Ammon's horn (tissue), 1 donor: ENCODE data around the gene PLLP.
"Not testable (repeated sequence)": the region's sequence is repeated elsewhere in the genome, so short reads cannot be mapped to it uniquely, and the experiment has no call there.

Source experiments
- DNase-seq: peaks from one replicate; pipeline ENCODE4 v3.0.0-alpha.2; 2016; ENCODE audit warnings: low spot score

The PLLP gene

DNA sequence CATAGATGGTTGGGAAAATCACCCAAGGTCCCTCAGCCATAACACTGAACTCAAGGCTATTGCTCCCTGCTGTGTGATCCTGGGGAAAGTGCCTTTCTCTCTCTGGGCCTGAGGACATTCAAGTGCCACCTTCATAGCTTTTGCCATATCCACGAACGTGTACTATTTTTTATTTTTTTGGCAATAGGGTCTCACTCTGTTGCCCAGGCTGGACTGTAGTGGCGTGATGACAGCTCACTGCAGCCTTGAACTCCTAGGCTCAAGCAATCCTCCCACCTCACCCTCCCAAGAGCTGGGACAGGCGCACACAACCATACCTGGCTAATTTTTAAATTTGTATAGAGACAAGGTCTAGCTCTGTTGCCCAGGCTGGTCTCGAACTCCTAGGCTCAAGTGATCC lies 10.6 kb downstream of the PLLP start:
- DNase-seq, result no peak

DNA sequence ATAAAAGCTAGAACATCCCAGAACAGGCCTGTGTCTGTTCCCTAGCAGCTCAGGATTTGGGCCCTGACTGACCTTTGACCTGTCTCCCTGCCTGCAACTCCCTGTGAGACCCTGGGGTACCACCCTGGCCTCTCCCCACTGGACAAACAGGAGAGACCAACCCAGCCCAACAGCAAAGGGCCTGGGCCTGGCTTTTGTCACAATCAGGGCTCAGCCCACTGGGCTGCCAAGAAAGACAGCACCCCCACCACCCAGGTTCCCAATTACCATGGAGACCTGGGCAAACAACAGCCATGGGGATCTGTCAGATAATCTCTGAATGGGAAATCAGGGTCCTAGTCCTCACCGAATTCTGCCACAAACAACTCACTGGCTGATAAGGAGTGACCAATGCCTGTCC lies 11.1 kb downstream of the PLLP start:
- DNase-seq, result no peak

DNA sequence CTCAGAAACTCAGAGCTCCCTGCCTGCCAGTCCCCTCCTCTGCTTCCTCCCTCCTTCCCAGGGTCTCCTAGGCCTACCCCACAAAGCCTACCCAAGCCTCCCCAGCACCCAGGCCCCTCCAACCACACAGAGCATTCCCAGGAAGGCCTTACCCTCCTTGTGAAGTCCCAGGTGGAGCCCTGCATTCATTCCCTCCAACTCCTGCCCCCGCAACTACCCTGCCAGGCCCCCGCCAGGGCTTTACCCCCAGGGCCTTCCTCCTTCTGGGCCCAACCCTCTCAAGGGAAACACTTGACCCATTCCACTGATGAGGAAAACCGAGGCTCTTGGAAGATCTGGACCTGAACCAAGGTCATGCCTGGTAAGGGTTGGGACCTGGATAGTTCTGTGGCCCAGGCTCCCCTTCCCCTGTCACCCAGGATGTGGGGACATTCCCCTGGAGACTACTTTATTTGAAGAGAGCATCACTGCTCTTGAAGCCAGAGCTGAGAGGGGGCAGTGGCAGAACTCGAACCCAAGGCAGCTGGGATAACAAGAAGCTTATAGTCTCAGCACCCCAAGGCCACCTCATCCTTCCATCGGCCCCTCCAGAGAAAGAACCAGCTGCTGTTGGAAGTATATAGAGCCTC lies 12.5 kb downstream of the PLLP start:
- no peak for DNase-seq

- no peak for DNase-seq
Measured at GRCh38 chr16:57271063-57271345, 13.5 kb downstream of the PLLP start.

DNA sequence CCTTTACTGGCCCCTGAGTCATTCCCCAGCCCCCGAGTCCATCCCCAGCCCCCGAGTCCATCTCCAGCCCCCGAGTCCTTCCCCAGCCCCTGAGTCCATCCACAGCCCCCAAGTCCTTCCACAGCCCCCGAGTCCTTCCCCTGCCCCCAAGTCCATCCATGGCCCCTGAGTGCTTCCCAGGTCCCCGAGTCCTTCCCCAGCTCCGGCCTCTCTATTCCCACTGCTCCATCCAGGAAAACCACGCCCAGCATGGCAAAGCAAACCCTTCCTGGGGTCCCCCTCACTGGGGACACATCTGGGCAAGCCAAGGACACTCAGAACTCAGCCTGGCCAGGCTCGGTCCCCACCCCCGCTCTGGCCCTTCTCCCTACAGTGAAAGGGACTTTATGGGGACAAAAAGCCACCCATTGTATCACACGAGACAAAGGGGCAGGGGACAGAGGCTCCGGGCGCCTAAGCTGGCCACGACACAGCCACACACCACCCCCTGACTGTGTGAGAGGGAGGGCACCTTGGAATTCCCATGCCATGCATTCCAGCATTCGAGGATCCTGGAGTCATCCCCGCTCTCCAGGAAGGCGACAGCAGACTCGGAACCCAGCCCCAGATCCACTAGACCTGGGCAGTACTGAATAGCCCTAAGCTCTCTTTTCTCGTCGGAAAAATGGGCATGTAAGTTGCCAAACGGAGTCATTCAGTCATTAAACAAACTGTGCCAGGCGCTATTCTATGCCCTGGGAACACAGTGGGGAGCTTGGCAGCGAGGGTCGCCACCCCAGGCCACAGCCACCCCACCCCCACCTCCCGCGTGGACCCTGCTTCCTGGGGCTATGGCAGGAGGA lies 14.0 kb downstream of the PLLP start:
- peak; percentile 94 for DNase-seq

DNA sequence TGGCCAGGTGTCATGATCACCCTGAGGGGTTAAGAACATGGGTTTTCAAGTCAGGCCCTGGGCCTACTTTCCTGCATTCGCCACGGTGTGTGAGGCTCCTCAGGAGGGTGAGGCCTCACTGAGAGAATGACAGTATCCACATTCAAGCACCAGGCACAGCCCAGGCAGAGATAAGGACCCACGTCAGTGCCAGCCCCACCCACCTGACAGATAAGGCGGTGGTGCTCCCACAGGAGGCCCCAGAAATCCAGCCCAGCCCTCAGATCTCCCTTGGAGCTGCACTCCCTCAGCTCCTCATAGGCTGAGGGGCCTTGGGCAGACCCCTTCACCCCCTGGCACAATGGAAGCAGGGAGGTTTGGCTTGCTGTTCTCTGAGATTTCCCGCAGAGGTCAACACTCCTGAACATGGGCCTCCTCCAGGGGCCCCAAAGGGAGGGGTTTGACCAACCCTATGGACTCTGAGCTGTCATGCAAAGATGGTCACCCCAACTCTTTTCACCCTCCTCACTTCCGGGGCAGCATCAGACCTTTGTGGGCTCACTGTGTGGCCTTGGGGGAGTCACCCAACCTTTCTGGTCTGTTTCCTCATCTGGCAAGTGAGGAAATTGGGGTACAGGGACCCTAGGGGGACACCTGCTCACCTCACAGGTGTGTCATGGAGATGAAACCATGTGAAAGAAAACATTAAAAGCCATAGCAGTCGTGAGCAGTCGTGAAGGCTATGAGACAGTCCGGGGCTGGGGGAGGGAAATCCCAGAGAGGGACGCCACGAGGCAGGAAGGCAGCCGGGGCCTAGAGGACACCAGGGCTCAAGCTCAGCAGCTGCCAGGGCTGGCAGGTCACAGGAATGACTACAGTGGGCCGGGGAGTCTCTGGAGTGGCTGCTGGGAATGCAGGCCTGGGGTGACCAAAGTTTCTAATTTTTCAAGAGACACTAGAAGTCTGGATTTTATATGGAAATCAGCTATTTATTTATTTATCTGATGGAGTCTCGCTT lies 15.4 kb downstream of the PLLP start:
- DNase-seq, result no peak

DNA sequence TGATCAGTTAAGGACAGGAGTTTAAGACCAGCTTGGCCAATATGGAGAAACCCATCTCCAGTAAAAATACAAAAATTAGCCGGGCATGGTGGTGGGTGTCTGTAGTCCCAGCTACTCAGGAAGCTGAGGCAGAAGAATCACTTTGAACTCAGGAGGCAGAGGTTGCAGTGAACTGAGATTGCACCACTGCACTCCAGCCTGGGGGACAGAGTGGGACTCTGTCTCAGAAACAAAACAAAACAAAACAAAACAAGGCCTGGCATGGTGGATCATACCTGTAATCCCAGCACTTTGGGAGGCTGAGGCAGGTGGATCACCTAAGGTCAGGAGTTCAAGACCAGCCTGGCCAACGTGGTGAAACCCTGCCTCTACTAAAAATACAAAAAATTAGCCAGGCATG lies 17.1 kb downstream of the PLLP start:
- not testable (repeated sequence) for DNase-seq

DNA sequence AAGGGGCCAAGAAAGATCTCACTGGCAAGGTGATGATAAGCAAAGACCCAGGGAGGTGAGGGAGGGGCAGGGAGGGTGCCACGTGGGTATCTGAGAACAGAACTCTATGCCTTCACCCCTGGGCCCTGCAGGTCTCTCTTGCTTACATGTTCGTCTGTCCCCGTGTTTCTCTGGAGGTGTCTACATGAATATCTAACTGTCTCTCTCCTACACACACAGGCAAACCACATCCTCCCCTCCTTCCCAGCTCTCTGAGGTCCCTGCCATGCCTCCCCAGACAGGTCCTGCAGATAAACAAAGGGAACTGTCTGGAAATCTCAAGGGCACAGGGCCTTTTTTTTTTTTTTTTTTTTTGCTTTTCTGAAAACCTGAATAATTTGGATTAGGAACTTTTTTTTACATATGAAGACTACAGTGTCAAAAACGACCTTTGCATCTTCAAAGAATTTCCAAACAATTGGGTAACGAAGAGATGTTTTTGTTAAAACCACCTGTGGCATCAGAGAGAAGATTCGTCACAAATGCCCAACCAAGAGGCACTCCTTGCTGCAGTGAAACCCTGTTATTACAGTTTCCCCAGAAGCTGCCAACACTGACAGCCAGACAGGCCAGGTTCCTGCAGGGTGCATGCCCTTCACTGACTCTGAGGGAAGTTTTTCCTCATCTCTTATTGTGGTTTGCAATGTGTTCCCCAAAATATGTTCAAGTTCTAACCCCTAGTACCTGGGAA lies 17.8 kb downstream of the PLLP start:
- DNase-seq, result no peak

DNA sequence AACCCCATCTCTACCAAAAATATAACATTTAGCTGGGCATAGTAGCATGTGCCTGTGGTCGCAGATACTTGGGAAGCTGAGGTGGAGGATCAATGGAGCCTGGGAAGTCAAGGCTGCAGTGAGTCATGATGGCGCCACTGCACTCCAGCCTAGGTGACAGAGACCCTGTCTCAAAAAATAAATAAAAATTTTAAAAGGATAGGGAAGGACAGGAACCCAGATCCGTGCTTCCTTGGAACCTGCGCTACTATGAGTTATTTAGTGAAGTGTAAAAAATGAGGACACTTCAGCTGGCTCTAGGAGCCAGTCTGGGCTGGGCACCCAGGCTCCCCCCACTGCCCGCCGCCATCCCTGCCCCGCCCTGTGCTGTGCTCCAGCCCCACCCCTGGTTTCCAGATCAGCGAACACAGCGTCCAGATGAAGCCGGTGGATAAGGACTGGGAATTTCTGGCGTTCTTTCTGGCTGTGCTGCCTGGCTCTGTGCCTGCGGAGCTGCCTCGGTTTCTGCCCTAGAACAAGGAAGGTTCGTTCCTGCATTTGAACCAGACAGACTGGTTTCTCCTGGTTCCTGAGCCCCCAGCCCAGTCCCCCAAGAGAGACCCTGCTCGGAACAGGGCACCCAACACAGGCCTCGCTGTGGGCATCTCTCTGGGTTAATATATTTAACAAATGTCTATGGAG lies 18.5 kb downstream of the PLLP start:
- DNase-seq, result peak; percentile 77

DNA sequence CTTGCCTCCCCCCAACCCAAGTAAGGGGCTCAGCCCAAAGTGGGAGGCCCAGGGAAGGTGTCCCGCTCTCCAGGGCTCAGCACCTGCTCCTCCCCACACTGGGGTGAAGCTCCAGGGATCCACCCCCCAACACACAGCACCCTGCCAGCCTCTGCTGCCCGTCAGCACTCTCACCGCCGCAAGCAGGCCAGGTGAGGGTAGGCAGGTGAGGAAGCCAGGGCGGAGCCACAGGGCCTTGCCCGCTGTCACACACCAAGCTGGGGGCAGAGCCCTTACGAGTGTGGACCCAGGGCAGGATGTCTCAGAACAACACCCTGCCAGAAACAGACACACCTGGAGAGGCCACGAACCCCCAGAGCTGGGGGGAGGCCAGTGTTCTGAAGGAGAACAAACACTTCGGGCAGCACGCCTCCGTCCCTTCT lies 19.5 kb downstream of the PLLP start:
- DNase-seq, result no peak

GRCh38 chr16:57264381-57264780 lies 20.1 kb downstream of the PLLP start:
- no peak for DNase-seq

GRCh38 chr16:57263541-57264351 lies 20.7 kb downstream of the PLLP start:
- DNase-seq, result no peak

DNA sequence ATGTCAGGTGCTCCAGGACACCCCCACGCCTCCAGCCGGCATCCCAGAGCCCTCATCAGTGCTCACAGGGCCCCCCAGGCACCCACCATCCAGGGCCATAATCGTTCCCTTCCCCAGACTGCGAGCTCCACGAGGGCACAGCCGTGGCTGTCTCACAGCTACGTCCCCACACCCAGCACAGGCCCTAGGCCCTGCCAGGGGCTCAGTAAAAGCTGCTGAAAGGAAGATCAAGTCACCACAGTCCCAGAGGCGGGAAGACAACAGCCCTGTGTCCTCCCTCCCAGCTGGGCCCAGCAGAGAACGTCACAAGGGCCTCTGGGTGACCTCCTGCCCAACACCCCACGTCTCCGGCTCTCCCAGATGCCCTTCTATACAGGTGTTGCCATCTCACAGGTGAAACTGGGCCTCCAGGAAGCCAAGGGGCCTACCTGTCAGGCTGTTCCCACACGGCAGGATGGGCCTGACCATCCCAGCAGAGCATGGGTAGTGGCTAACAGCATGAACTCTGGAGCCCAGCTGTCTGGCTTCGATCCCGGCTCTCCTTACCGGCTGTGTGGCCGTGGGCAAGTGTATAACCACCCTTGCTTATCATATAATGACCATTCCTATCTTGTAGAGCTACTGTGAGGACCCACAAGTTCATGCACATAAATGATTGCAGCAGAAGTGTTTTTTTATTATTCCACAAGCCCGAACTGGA lies 21.5 kb downstream of the PLLP start:
- peak; percentile 88 for DNase-seq

GRCh38 chr16:57261806-57262205 lies 22.7 kb downstream of the PLLP start:
- no peak for DNase-seq

DNA sequence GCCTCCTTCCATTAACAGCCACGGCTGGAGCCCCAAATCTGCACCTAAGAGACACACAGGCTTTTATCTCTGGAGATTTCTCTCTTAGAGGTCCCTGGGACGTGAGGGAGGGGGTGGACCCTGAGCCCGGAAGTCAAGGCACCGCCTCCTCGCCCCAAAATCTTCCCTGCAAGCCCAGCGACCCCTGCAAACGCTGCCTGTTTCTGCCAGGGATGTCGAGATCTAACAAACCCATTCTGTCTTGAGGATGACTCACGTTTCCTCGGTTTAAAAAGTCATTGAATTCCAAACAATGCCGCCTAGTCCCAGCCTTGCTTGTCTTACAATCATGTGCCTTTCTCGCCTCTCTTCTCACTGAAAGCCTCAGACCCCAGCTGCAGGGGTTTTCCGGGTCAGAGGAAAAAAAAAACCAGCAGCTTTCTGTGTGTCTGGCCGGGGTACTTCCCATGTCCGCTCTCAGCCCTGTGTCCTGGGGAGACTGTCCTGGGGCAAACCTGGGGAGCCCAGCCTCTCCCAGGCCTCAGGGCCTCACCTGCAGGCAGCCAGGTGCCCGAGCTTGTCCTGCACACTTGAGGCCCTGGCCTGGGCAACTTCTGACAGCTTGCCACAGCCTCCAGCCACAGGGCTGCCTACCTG lies 24.1 kb downstream of the PLLP start:
- peak; percentile 89 for DNase-seq

GRCh38 chr16:57258910-57259475 lies 25.5 kb downstream of the PLLP start:
- no peak for DNase-seq

DNA sequence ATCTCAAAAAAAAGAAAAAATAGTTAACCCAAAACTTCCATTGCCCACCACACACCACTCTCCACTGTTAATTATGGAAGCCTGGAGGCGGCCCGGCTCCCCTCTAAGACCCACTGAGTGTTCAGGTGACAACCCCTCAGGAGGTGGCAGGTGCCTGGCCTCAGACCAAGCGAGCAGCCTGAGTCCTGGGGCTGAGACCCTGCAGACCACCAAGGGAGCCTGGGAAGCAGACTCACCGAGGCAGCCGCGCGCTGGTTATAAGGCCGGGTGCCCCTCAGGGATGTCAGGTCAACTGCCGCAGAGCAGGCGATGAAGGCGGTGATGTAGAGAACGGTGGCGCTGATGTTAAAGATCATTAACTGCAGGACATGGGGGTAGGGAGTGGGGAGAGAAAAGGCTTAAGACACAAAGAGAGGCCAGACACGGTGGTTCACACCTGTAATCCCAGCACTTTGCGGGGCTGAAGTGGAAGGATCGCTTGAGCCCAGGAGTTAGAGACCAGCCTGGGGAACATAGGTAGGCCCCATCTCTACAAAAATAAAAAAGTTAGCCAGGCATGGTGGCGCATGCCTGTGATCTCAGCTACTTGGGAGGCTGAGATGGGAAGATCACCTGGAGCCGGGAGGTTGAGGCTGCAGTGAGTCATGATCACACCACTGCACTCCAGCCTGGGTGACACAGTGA lies 26.1 kb downstream of the PLLP start:
- DNase-seq, result no peak

DNA sequence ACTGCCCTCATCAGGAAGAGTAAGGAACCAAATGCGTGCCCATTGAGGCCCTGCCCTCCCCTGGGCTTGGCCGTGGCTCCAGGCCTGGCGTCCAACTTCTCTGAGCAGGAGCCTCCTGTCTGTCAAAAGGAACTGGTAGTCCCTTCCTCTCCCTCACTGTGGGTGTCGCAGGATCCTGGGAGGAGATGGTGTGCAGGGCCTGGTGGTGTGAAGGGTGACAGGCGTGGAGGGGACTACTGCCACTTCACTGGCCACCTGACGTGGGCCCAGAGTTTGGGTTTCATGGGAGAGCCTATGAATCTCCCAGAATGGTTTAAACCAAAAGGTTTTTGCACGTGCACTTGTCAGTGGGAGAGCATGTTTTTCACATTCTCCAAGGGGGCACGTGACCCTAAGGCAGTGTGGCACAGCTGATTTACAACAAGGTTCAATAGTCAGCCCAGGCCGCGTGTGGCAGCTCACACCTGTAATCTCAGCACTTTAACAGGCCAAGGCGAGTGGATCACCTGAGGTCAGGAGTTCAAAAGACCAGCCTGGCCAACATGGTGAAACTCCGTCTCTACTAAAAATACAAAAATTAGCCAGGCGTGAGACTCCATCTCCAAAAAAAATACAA lies 26.9 kb downstream of the PLLP start:
- DNase-seq, result no peak
